ENCODE data around the gene CAPN8.

The CAPN8 gene

DNA sequence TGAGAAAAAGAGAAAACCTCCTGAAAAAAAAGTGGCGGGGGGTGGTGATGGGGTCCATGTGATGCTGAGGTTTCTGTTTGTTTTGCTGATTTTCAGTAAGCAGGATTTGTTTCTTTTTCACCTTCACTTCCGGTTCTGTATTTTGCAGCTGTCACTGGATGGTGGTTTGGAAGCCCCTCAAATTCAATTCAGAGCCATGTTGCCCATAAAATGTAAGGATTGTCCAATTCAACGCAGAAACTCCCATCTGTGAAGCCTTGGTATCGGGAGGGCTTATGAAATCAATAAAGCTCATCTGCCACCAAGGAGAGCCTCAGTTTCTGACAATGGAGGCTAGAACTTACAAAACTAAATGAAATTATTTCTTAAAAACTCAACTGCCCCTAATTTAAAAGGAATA lies 12.1 kb downstream of the CAPN8 start:
- no peak for DNase-seq

DNA sequence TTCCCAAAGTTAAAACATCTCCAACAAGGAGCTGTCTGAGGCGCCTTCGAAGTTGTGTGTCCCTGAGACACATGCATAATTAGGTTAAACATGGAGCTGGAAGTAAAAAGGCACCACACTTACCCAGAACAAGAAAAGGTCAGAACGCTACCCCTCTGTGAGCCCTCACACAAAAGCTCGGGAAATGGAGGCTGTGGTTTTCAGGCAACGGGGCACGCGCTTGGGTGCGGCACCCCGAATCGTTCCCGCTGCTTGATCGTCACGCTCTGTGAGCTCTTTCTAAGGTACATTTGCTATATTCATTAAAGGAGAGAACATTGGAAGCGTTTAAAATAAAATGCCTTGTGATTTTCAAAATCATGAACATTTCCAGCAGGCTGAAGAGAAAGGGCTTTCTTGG lies 12.5 kb downstream of the CAPN8 start:
- no peak for DNase-seq

DNA sequence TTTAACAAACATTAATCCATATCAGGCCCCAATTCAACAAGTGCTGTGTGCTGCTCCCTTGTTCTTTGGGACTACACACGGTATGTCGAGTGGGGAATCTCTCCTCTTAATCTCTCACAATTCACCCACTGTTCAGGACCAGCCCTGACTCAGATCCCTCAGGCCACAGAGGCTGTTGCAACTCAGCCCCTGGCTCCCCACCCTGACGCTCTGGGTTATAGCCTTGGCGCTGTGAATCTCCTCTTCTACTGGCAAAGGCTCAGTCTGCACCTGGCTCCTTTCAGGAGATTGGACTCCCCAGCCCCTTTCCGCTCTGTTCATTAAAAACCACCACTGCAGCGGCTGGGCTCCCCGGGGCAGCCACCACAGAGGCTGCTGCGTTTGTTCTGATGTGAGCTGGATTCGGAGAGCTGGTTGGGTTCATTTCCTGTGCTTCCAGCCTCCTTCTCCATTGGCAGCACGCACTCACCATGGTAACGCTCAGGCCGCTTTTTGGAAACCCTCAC lies 13.0 kb downstream of the CAPN8 start:
- no peak for DNase-seq

DNA sequence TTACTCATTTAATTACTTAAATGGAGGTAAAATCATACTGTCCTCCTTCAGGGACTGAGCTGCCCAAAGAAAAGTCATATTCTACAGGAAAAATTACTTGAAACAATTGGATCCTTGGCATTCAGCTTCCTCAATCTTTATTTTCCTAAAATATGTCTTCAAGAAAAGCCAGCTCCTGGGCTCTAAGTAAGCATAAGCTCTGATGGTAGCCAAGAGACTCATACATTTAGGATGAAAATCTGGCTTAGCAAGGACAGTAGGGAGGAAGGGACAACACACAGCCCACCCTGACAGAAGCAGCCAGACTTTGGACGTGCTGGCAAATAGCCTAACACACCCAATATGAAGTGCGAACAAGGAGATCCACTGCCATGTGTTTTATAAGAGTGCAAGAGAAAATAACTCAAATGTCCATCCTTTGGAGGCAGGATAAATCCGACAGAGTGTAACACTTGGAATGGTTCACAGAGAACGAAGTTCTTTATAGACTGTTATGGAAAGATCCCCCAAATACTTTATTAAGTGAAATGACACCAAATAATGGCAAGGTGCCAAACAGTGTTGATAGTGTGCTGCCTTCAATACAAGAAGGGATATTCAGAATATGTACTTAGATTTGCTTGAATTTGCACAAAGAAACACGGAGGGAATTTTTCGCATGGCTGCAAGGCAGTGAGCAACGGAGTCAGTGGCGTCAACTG lies 14.1 kb downstream of the CAPN8 start:
- no peak for DNase-seq

DNA sequence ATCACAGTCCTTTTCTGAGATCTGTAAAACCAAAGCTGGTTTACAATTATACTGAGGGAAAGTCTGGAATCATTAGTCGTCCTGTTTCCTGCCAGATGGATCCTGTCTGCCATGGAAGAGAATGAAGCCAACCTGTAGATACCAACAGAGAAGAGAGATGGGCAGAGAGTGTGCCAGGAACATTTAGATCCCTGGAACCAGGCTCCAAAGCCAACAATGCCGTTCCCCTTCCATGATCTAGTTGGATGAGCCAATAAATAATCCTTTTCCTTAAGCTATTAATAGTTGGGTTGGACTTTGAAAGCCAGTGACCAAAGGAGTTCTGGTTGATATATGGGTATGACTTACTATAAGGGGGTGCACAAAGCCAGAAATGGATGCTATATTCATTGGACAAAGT lies 15.0 kb downstream of the CAPN8 start:
- no peak for DNase-seq

DNA sequence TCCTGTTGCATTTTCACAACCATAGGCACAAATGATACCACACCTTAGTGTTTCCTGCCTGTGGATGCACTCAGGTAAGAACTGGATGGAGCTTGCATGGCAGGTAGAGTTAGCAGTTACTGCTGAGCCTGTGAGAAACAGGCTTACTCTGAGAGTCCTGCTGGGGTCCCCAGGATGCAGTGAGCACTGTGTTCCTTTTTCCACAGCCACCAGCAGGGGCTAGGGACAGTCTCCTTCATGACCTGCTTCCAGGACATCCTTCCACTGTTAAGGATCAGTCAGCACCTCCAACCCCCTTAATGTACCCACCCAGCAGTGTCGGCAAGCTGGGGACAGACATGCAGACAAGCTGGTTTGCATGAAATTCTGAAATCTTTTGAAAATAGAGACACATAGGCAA lies 16.3 kb downstream of the CAPN8 start:
- DNase-seq, result no peak

DNA sequence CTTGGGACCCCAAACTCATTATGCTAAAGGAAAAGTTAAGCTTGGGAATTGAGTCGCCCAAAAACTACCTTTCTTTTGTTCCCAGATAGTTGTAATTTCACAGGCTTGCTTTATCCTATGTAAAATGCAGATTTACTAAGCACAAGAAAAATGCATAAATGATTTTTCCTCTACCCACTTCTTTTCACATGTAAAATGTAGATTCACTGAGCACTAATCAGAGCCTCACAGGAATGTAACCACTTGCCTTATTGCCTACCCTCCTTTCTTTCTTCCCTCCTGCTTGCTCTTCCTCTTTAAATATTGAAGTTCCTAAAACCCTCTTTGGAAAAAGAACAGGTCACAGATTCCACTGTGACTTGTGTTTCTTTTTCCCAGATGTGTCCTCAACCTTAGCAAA lies 18.3 kb downstream of the CAPN8 start:
- no peak for DNase-seq

DNA sequence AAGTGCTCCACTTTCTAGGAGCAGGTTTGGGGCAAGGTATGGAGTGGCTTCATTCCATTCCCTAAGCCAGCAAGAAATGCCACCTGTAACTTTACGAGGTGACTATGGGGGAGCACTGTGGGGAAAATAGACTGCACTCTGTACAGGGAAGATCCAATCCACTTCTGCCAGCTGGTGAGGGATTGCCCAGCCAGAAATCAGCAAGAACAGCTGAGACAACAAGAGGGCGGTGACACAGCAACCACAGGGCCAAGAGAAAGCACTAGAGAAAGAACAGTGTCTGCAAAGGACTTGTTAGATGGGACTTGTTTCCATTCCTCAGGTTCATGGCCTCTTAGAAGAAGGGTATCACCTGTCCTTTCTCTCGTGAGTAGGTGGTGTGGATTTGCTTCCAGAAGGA lies 19.6 kb downstream of the CAPN8 start:
- DNase-seq, result no peak

DNA sequence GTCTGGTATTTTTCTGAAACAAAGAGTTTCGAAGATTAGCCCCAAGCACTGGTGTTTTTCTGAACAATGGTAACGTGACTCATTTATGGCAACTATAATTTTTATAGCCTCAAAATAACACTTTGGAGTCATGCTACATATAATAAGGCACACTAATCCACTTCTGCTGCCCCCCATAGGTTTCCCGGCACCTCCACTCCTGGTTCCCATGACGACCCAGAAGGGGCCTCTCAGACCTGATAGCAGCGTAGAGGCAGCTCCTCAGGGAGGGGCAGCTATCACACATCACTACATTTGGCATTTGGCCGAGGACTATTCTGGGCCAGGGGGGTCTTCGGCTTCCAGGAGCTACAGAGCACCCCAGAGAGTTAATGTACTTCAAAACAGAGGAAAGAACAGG lies 23.3 kb downstream of the CAPN8 start:
- DNase-seq, result no peak

DNA sequence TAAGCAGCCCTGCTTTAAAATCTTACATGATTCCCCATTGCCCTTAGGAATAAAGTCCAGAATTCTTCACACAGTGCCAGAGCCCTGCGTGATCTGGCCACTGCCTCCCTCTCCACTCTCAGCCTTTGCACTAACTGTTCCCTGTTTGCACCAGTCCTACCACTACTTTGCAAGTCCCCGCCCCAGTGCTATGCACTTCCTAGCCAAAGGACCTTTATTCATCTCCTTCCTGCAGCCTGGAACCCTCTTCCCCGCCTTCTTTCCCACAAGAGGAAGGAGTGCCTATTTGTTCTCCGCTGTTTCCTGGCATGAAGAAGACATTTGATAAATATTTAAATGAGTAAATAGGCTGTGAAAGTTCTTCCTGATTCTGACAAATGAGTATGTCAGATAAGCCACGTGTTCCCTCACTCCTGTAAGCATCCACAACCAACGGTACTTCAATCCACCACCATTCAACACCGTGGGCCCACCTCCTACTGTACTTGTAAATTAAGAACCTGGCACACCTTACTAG lies 23.9 kb downstream of the CAPN8 start:
- DNase-seq, result no peak

DNA sequence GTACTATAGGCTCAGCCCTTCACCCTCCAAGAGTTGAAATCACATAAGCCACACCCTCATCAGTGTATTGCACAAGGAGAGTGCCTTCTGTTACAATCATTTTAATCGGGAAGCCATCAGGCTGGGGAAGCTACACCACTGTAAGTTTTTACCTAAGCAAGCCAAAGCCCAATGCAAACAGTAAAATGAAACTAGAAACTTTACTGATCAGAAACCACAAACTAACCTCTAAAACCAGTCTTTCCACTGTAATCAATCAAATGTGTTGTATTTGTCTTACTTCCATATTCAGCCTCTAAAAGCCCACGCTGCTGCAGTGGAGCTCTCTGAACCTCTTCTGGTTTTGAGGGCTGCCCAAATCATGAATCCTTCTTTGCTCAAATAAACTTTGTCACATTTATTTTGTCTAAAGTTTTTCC lies 26.2 kb downstream of the CAPN8 start:
- no peak for DNase-seq

DNA sequence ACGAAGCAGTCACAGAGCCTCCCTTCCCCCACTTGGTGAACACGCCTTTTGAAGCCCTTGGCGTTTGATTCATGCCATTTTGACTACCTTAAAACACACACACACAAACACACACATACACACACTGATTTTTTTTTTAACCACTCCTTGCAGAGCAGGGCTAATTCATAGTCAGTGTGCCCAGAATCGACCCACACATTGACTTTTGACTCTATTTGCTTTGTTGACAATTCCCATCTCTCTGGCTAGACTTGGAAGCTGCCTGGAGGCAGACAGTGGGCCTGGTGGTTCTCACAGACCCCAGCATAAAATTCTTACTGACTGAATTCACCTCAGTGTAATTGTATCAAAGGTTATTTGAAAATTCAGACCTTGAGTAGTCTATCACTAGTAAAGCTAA lies 30.3 kb downstream of the CAPN8 start:
- DNase-seq, result no peak

DNA sequence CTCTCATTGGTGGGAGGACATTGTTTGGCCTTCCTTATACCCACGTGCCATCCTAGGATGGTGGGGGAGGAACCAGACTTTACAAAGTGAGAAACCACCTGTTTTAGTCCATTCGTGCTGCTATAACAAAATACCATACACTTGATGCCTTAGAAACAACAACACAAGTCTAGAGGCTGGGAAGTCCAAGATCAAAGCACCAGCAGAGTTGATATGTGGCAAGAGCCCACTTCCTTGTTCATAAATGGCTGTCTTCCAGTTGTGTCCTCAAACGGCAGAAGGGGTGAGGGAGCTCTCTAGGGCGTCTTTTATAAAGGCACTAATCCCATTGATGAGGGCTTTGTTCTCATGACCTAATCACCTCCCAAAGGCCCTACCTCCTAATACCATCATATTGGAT lies 31.1 kb downstream of the CAPN8 start:
- no peak for DNase-seq

DNA sequence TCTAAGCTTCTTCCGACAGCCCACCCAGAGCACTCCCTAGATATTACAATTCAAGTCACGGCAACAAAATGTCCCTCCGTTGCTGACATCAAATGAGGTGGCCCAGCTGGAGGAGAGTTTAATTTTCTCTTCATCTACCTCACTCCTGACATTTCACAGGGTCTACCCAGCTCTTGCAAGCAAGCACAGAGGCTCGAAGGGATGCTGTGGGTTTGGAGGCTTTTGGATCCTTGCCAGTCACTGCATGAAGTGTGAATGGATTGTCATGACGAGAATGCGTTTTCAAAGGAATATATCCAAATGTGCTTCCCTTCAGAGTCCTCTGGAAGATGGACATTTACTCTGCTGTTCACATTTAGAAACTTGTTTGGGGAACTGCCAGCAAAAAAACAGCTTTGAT lies 33.5 kb downstream of the CAPN8 start:
- no peak for DNase-seq

DNA sequence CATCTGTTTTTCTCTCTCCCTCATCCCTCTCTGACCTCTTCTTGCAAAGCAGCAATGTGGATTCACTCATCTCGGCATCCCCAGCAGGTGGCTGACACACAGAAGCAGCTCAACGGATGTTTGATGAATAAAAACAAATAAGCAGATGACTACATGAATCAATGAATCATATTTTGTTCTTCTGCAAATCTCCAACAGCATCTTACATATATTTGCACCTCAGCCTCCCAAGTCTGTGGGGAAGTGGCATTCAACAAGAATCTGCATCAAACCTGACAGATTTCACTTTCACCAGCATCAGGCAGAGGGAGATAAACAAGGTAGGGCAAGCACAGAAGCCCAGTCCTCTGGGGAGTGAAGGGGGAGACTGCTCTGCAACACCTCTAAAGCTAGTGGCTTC lies 34.0 kb downstream of the CAPN8 start:
- no peak for DNase-seq

DNA sequence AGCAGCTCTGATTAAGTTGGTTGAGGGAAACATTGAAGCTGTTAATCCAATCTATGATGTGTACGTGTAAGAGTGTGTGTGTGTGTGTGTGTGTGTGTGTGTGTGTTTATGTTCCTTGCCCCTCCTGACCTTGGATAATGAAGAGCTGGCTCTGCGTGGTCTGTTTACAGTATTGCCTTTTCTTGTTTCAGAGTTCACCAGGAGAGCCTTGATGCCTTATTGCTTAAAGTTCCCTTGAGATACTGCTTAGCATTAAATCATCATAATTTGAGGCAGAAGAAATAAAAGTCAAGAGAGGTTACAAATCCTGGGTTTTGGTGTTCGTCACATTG lies 36.4 kb downstream of the CAPN8 start:
- DNase-seq, result no peak

DNA sequence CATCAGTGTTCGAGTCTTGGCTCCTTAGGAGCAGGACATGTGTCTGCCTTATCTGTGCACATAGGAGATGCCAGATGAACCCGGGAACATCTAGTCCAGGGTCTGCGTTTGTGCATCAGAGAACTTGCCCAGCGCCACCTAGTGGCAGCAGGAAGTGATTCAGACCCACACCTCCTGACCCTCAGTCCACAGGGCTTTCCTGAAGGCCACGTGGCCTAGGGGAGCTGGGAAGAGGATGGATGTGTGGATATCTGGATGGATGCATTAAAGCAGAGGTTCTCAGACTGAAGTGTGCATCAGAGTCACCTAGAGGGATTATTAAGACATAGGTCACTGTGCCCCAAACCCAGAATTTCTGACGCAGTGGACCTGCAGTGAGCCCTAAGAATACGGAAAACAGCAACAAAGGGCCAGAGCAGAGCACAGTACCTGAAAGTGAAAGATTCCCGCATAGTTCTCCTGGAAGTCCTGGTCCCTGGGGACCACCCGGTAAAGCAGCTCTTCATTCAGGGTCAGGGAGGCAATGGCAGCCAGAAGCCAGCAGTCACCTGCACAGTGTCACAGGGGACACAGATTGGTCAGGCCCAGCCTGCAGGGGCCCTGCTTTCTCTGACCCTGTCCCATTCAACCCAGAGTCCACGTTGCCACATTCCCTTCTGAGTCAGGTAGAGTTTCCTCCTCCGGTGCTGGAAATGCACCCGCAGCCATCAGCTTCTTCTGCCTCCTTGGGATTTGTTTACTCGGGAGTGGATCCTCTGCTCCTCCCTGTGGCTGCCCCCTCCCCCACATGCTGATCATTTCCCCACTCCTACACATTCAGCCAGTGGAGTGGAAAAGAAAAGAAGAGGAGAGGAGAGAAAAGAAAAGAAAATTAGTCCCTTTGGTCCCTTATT lies 37.0 kb downstream of the CAPN8 start:
- DNase-seq, result peak; percentile 29

DNA sequence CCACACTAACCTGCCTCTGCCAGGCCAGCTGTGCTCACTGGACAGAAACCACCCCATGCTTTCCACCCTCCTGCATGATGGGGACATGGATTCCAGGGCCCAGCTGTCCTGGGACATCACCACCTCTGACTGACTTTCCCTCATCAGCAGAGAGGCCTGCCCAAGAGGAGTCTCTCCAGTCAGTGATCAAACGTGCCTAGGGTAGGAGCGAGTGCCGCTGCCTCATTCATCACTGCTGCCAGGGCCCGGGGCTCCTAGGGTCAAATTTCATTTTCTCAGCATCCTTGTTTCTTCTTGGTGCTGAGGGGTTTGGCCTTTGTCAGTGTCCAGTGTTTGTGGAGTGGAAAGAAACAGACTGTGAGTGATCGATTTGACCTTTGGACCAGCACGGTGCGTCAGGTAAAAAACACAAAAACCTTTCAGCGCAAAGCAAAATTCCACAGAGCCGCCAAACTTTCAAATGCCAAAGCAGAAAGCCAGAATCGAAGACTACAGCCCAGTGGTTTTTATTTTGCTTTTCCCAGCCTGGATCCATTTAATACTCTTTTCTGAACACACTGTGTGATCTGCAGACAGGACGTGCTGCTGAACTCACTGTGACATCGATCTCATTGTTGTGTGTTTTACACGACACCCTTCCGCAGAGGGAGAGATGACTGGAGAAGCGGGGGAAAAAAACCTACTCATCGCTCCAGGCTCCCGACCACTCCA lies 43.2 kb downstream of the CAPN8 start:
- DNase-seq, result no peak

DNA sequence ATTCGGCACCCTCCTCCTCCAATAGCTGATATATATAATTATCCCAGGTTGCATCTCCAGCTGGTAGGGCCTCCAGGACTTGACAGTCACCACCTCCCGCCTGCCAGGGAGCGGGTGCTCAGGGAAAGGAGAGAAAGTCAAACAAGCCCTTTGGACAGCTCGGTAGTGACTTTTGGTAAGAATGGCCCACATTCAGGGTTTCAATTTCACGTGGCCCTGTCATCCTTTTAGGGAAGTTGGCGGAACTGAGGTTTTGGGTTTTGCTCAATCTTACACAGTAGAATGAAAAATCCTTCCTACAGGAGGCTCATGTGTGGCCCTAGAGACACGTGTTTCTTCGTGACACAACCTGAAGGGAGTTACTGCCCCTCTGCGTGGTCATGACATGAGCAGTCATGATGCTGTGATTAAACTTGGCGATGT lies 44.2 kb downstream of the CAPN8 start:
- no peak for DNase-seq

DNA sequence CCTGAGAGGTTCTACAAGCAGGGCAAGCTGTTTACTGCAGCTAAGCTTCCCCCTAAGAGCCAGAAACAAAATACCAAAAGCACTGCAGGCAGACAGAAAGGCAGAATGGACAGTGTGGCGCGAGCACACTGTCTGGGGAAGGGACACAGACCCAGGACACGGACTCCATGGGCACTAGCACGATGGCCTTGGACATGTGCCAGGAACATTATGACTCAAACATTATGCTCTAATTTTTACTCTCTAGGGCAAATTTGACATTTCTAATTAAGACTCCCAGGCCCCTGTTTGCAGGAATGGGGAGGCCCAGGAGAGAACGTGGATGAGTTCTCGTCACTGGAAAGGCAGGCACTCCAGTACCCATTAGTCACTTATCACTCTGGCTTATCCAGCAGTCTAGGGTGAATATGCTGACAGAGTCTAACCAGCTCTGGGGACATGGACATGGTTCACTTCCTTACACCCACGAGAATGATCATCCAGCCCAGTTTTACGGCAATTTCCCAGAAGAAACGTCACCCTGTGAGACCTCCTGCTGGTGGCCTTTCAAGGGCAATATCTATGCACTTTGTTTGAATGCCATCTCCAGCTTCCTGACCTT lies 45.1 kb downstream of the CAPN8 start:
- DNase-seq, result no peak

DNA sequence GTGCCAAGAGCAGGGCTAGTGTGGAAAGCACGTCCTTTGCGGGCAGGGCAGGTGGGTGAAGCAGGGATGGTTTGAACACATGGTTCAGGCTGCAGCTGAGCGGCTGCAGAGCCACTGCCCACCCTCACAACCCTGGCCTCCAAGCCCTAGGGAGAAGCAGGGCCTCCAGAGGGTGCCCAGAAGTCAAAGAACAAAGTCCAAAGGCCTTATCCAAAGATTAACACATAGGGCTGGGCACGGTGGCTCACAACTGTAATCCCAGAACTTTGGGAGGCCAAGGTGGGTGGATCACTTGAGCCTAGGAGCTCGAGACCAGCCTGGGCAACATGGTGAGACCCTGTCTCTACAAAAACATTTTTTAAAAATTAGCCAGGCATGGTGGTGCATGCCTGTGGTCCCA lies 46.8 kb downstream of the CAPN8 start:
- DNase-seq, result no peak

DNA sequence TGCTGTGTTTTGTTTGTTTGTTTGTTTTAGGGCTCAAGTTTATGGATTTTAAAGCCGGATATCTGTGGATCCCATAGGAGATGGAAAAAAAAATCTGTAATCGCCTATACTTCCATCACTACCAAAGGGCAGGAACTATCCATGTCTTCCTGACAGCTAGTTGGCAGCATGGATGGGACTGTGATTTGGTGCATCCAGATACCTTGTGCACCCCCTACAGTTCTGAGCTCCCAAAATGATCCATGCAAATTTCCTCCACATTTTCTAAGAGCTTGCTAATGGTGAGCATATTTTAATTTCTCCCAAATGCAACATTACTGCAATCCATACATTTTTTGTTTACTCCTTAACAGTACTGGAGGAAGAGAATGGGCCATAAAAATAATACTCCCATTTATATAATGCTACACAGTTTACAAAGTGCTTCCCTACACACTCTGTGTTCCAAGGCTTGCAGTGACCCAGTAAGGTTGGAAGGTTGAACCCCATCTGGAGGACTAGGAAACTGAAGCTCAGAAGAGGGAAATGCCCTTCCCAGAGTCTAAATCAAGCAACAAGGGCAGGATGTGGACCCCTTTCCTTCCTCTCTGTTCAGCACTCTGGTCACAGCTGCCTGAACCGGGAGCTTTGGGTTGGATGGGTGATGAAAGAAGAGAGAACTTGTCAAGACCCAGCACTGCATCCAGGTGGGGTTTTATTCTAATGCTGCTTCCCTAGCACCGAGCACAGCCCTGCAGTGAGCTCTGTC lies 48.0 kb downstream of the CAPN8 start:
- DNase-seq, result no peak
